HepG2 (cell line): ENCODE data around the gene IGF2BP3. TPM values are rescaled to one million over a fixed set of nuclear protein-coding genes. Genes with fewer than 3 reads are reported as not detected.

ENCODE experiments used
- ADNP ChIP-seq: sonication (generic); formaldehyde crosslinking; IDR thresholded peaks from 2 replicates; pipeline ENCODE4 v1.4.0; 2020; ENCODE audit warnings: missing genetic modification reagents
- ARID2 ChIP-seq: sonication (generic); formaldehyde crosslinking; IDR thresholded peaks from 2 replicates; pipeline ENCODE4 v1.8.1; 2022; ENCODE audit warnings: mild to moderate bottlenecking, missing genetic modification reagents, borderline replicate concordance
- ATF7-NPFF ChIP-seq: sonication (generic); formaldehyde crosslinking; IDR thresholded peaks from 2 replicates; pipeline ENCODE4 v1.8.1; 2023; ENCODE audit warnings: mild to moderate bottlenecking, low read depth, missing genetic modification reagents, moderate library complexity
- ATM ChIP-seq: fragments of 450-650 bp; IDR thresholded peaks from 2 replicates; pipeline ENCODE4 v1.7.1; 2017; ENCODE audit warnings: mild to moderate bottlenecking, borderline replicate concordance
- ELF1 ChIP-seq: sonication (generic); formaldehyde crosslinking; IDR thresholded peaks from 2 replicates; pipeline ENCODE4 v1.4.0; 2020; ENCODE audit warnings: missing genetic modification reagents
- ETV6 ChIP-seq: sonication (generic); formaldehyde crosslinking; conservative IDR thresholded peaks from 2 replicates; pipeline ENCODE4 v1.4.0; 2020; ENCODE audit warnings: missing genetic modification reagents
- HDAC1 ChIP-seq: sonication (generic); formaldehyde crosslinking; IDR thresholded peaks from 2 replicates; pipeline ENCODE4 v1.5.1; 2020; ENCODE audit warnings: mild to moderate bottlenecking, missing genetic modification reagents
- KDM5A ChIP-seq: fragments of 200-600 bp; sonication (generic); IDR thresholded peaks from 2 replicates; pipeline ENCODE4 v1.7.0; 2018; ENCODE audit warnings: antibody characterized with exemption, mild to moderate bottlenecking, low read length, borderline replicate concordance
- KLF11 ChIP-seq: IDR thresholded peaks from 2 replicates; pipeline ENCODE4 v1.6.1; 2016; ENCODE audit warnings: missing compliant biosample characterization
- MEIS1 ChIP-seq: sonication (generic); formaldehyde crosslinking; IDR thresholded peaks from 2 replicates; pipeline ENCODE4 v1.9.0; 2021; ENCODE audit warnings: mild to moderate bottlenecking, missing genetic modification reagents, moderate library complexity, borderline replicate concordance
- PCBP2 ChIP-seq: fragments of 200-400 bp; formaldehyde crosslinking; optimal IDR thresholded peaks from 2 replicates; pipeline ENCODE3; 2018; ENCODE audit warnings: low read length, low read depth; ENCODE audit not compliant: poor library complexity, severe bottlenecking
- POLR2AphosphoS5 ChIP-seq: IDR thresholded peaks from 2 replicates; pipeline ENCODE4 v1.6.1; 2012; ENCODE audit warnings: low read depth, low read length
- RAD21 ChIP-seq: fragments of 450-650 bp; formaldehyde crosslinking; IDR thresholded peaks from 2 replicates; pipeline ENCODE4 v1.5.0; 2020; ENCODE audit warnings: mild to moderate bottlenecking
- RAD51 ChIP-seq: fragments of 450-650 bp; IDR thresholded peaks from 2 replicates; pipeline ENCODE4 v1.6.1; 2016; ENCODE audit warnings: borderline replicate concordance
- REL ChIP-seq: sonication (generic); formaldehyde crosslinking; conservative IDR thresholded peaks from 2 replicates; pipeline ENCODE4 v1.8.0; 2022; ENCODE audit warnings: mild to moderate bottlenecking, missing genetic modification reagents, moderate library complexity
- REPIN1 ChIP-seq: sonication (generic); formaldehyde crosslinking; IDR thresholded peaks from 2 replicates; pipeline ENCODE4 v1.8.0; 2022; ENCODE audit warnings: missing genetic modification reagents, low read depth, mild to moderate bottlenecking, borderline replicate concordance
- SRY ChIP-seq: sonication (generic); formaldehyde crosslinking; IDR thresholded peaks from 2 replicates; pipeline ENCODE4 v1.8.0; 2022; ENCODE audit warnings: mild to moderate bottlenecking, missing genetic modification reagents
- TFAP4 ChIP-seq: sonication (generic); IDR thresholded peaks from 2 replicates; pipeline ENCODE4 v1.6.1; 2016; ENCODE audit warnings: low read depth, borderline replicate concordance
- YY1 ChIP-seq: IDR thresholded peaks from 2 replicates; pipeline ENCODE4 v1.6.1; 2011; ENCODE audit warnings: low read length, low read depth, moderate library complexity, mild to moderate bottlenecking; ENCODE audit not compliant: insufficient read depth, insufficient replicate concordance
- ZNF292 ChIP-seq: sonication (generic); formaldehyde crosslinking; IDR thresholded peaks from 2 replicates; pipeline ENCODE4 v1.8.1; 2022; ENCODE audit warnings: mild to moderate bottlenecking, low read depth, missing genetic modification reagents, borderline replicate concordance
- ZNF337 ChIP-seq: sonication (generic); formaldehyde crosslinking; IDR thresholded peaks from 2 replicates; pipeline ENCODE4 v1.5.1; 2020; ENCODE audit warnings: missing genetic modification reagents, low read depth, mild to moderate bottlenecking, borderline replicate concordance
- ZNF720 ChIP-seq: sonication (generic); formaldehyde crosslinking; IDR thresholded peaks from 2 replicates; pipeline ENCODE4 v1.4.0; 2020; ENCODE audit warnings: missing genetic modification reagents
- ZNF75D ChIP-seq: sonication (generic); formaldehyde crosslinking; IDR thresholded peaks from 2 replicates; pipeline ENCODE4 v1.8.1; 2023; ENCODE audit warnings: missing genetic modification reagents, mild to moderate bottlenecking, borderline replicate concordance
- ZNF768 ChIP-seq: sonication (generic); formaldehyde crosslinking; IDR thresholded peaks from 2 replicates; pipeline ENCODE4 v1.4.0; 2020; ENCODE audit warnings: missing genetic modification reagents
- ZNF788 ChIP-seq: sonication (generic); formaldehyde crosslinking; IDR thresholded peaks from 2 replicates; pipeline ENCODE4 v1.5.0; 2020; ENCODE audit warnings: mild to moderate bottlenecking, missing genetic modification reagents, borderline replicate concordance
- polyA plus RNA-seq, 8 experiments: library from polyadenylated mRNA; depleted of rRNA in 3 of 8; stranded (reverse) in 7 of 8; unstranded in 1 of 8; fragments of >200 nt; fragmentation: Illumina TruSeq in 4 of 8; extraction: Trizol in 4 of 8; gene quantifications; 2 replicates each; pipeline versions ENCODE4 v1.2.1 to v1.2.3, GENCODE V29; 2011 to 2016; ENCODE audit warnings: low read depth in 4 of 8, missing spikeins in 1 of 8, mixed read lengths in 1 of 8; ENCODE audit not compliant: insufficient read depth in 1 of 8
- total RNA-seq, 5 experiments: library from RNA; depleted of rRNA; stranded (reverse); fragments of >200 nt; fragmentation: Illumina TruSeq; extraction: Trizol; gene quantifications; 2 replicates each; pipeline ENCODE4 v1.2.3, GENCODE V29; 2016; ENCODE audit warnings: low read depth in 1 of 5
- TF ChIP-seq, protein P1 (sequence below): sonication (generic); formaldehyde crosslinking; IDR thresholded peaks from 2 replicates; pipeline ENCODE4 v1.8.1; 2023; ENCODE audit warnings: mild to moderate bottlenecking, missing genetic modification reagents
- TF ChIP-seq, protein P2 (sequence below): sonication (generic); formaldehyde crosslinking; IDR thresholded peaks from 2 replicates; pipeline ENCODE4 v1.4.0; 2020; ENCODE audit warnings: mild to moderate bottlenecking, missing genetic modification reagents
- TF ChIP-seq, protein P3 (sequence below): sonication (generic); formaldehyde crosslinking; IDR thresholded peaks from 2 replicates; pipeline ENCODE4 v1.8.0; 2022; ENCODE audit warnings: mild to moderate bottlenecking, missing genetic modification reagents, moderate library complexity

Gene IGF2BP3
- total and polyA plus RNA-seq, 2 of the 13 experiments (the other 11 are each of a cell fraction or from before 2014, with no cell fraction given) = 37.7 to 39.5 TPM

- TF ChIP-seq, protein P1, sequence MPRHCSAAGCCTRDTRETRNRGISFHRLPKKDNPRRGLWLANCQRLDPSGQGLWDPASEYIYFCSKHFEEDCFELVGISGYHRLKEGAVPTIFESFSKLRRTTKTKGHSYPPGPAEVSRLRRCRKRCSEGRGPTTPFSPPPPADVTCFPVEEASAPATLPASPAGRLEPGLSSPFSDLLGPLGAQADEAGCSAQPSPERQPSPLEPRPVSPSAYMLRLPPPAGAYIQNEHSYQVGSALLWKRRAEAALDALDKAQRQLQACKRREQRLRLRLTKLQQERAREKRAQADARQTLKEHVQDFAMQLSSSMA = no peak
- TF ChIP-seq ATF7-NPFF (CRISPR knock-in tag) (no peak), POLR2AphosphoS5 (peak; percentile 34; the same call in 1 of the 2 replicates), KDM5A (no peak), ELF1 (no peak), ETV6 (CRISPR knock-in tag) (no peak), HDAC1 (CRISPR knock-in tag) (no peak), REL (CRISPR knock-in tag) (no peak), KLF11 (CRISPR knock-in tag) (no peak), RAD21 (CRISPR knock-in tag) (no peak), ZNF720 (no peak), ARID2 (CRISPR knock-in tag) (no peak), PCBP2 (no peak), ZNF768 (CRISPR knock-in tag) (no peak), ATM (no peak), ZNF337 (CRISPR knock-in tag) (no peak), MEIS1 (CRISPR knock-in tag) (no peak), ADNP (CRISPR knock-in tag) (no peak), SRY (no peak), REPIN1 (no peak), YY1 (peak; percentile 50), ZNF75D (CRISPR knock-in tag) (no peak), RAD51 (no peak), TFAP4 (no peak), ZNF788 (CRISPR knock-in tag) (no peak), ZNF292 (no peak)
- TF ChIP-seq, protein P2, sequence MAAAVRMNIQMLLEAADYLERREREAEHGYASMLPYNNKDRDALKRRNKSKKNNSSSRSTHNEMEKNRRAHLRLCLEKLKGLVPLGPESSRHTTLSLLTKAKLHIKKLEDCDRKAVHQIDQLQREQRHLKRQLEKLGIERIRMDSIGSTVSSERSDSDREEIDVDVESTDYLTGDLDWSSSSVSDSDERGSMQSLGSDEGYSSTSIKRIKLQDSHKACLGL (CRISPR knock-in tag) = no peak
- TF ChIP-seq, protein P3, sequence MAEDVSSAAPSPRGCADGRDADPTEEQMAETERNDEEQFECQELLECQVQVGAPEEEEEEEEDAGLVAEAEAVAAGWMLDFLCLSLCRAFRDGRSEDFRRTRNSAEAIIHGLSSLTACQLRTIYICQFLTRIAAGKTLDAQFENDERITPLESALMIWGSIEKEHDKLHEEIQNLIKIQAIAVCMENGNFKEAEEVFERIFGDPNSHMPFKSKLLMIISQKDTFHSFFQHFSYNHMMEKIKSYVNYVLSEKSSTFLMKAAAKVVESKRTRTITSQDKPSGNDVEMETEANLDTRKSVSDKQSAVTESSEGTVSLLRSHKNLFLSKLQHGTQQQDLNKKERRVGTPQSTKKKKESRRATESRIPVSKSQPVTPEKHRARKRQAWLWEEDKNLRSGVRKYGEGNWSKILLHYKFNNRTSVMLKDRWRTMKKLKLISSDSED = no peak
Observed at GRCh38 chr7:23490357-23491135, 20.3 kb upstream of the IGF2BP3 start (continued).
